ENCODE data around the gene KLKB1.
"Not testable (repeated sequence)": the region's sequence is repeated elsewhere in the genome, so short reads cannot be mapped to it uniquely, and the experiment has no call there.

The KLKB1 gene

GRCh38 chr4:186272699-186273391 is 45.5 kb downstream of the KLKB1 start:
- CTCF ChIA-PET = no interaction called here
- POLR2A ChIA-PET = no interaction called here

GRCh38 chr4:186273392-186273789 is 46.1 kb downstream of the KLKB1 start:
- POLR2A ChIA-PET; DNase-seq (ENCODE audit: extremely low spot score); CTCF ChIA-PET: not testable (repeated sequence)

More at GRCh38 chr4:186272699-186273391, 45.5 kb downstream of the KLKB1 start:
- TF ChIP-seq CTCF (IDR thresholded peaks at IDR 0.05; ENCODE audit: control extremely low read depth, extremely low read depth, low read depth, missing control alignments) = no peak
- DNase-seq (ENCODE audit: extremely low spot score) = no peak

- ChIA-PET CTCF (interaction anchor here (1.5 kb wide), 1 partner anchor 32 kb away, joined by 4 read pairs; no protein-coding TSS in a partner anchor), POLR2A (no interaction called here)
- DNase-seq (ENCODE audit: extremely low spot score) = no peak
- TF ChIP-seq CTCF (IDR thresholded peaks at IDR 0.05; ENCODE audit: control extremely low read depth, extremely low read depth, low read depth, missing control alignments) = no peak
These were observed 56.0 kb downstream of the KLKB1 start for GRCh38 chr4:186283311-186283710.

- CTCF ChIA-PET = interaction anchor here (0.6 kb wide), 1 partner anchor 11 kb away, joined by 3 read pairs; no protein-coding TSS in a partner anchor
- no peak for DNase-seq (ENCODE audit: extremely low spot score)
- TF ChIP-seq CTCF (IDR thresholded peaks at IDR 0.05; ENCODE audit: control extremely low read depth, extremely low read depth, low read depth, missing control alignments) = no peak
- POLR2A ChIA-PET = no interaction called here
These were observed 57.8 kb downstream of the KLKB1 start for GRCh38 chr4:186285147-186285546.

- no peak for DNase-seq (ENCODE audit: extremely low spot score)
- ChIA-PET POLR2A (no interaction called here), CTCF (no interaction called here)
- TF ChIP-seq CTCF (IDR thresholded peaks at IDR 0.05; ENCODE audit: control extremely low read depth, extremely low read depth, low read depth, missing control alignments) = no peak
These were observed 59.3 kb downstream of the KLKB1 start for GRCh38 chr4:186286581-186286980.

- DNase-seq (ENCODE audit: extremely low spot score) = no peak
- TF ChIP-seq CTCF (IDR thresholded peaks at IDR 0.05; ENCODE audit: control extremely low read depth, extremely low read depth, low read depth, missing control alignments) = no peak
- CTCF ChIA-PET = interaction anchor here (2.1 kb wide), 1 partner anchor 296 kb away, joined by 10 read pairs; no protein-coding TSS in a partner anchor
- POLR2A ChIA-PET = no interaction called here
These were observed 64.1 kb downstream of the KLKB1 start for GRCh38 chr4:186291256-186291890.

- ChIA-PET POLR2A (no interaction called here), CTCF (interaction anchor here (2.4 kb wide), 1 partner anchor 11 kb away, joined by 7 read pairs; no protein-coding TSS in a partner anchor)
- no peak for TF ChIP-seq CTCF (IDR thresholded peaks at IDR 0.05; ENCODE audit: control extremely low read depth, extremely low read depth, low read depth, missing control alignments)
- no peak for DNase-seq (ENCODE audit: extremely low spot score)
These were observed 66.9 kb downstream of the KLKB1 start for GRCh38 chr4:186294160-186294559.

All from GM10248 (cell line).